HG03457 (cell line): ENCODE measurements around the gene INSL3.
"Not testable (repeated sequence)": the region's sequence is repeated elsewhere in the genome, so short reads cannot be mapped to it uniquely, and the experiment has no call there.

Source experiments
- ATAC-seq: cut with Tn5 transposase; IDR thresholded peaks from one replicate; pipeline ENCODE4 v1.9.1; 2021; ENCODE audit warnings: moderate number of reproducible peaks; ENCODE audit not compliant: unreplicated experiment

The INSL3 gene

GRCh38 chr19:17826508-17827056, 5.3 kb upstream of the INSL3 start:
- no peak for ATAC-seq

GRCh38 chr19:17824339-17824738, 3.0 kb upstream of the INSL3 start:
- no peak for ATAC-seq

- no peak for ATAC-seq
These were observed 3.5 kb downstream of the INSL3 start for GRCh38 chr19:17817668-17818363.

GRCh38 chr19:17812099-17812498, 9.2 kb downstream of the INSL3 start:
- no peak for ATAC-seq

GRCh38 chr19:17811681-17812080, 9.6 kb downstream of the INSL3 start:
- ATAC-seq, result no peak

GRCh38 chr19:17811103-17811502, 10.2 kb downstream of the INSL3 start:
- no peak for ATAC-seq

- no peak for ATAC-seq
These were observed 13.5 kb downstream of the INSL3 start for GRCh38 chr19:17807731-17808316.

GRCh38 chr19:17806945-17807344, 14.4 kb downstream of the INSL3 start:
- ATAC-seq, result no peak

GRCh38 chr19:17805427-17805826, 15.9 kb downstream of the INSL3 start:
- ATAC-seq, result no peak

- no peak for ATAC-seq
These were observed 17.9 kb downstream of the INSL3 start for GRCh38 chr19:17803264-17803896.

- ATAC-seq, result no peak
These were observed 19.0 kb downstream of the INSL3 start for GRCh38 chr19:17802137-17802858.

- ATAC-seq, result not testable (repeated sequence)
These were observed 22.7 kb downstream of the INSL3 start for GRCh38 chr19:17798599-17798998.

- no peak for ATAC-seq
These were observed 23.7 kb downstream of the INSL3 start for GRCh38 chr19:17797424-17798201.

GRCh38 chr19:17796838-17797423, 24.4 kb downstream of the INSL3 start:
- no peak for ATAC-seq

GRCh38 chr19:17796013-17796837, 25.1 kb downstream of the INSL3 start:
- ATAC-seq, result no peak

- ATAC-seq, result no peak
These were observed 25.8 kb downstream of the INSL3 start for GRCh38 chr19:17795495-17795856.

- ATAC-seq, result no peak
These were observed 26.4 kb downstream of the INSL3 start, which contains the start of gene B3GNT3 for GRCh38 chr19:17794731-17795494. Gene B3GNT3 (plus strand): TSS chr19:17795138. CDS start chr19:17807808, 12,670 bp downstream.

- no peak for ATAC-seq
These were observed 26.9 kb downstream of the INSL3 start for GRCh38 chr19:17794412-17794730.
